GM19035 (cell line): Measurements from ENCODE around the gene C1orf116.
"Not testable (repeated sequence)": the region's sequence is repeated elsewhere in the genome, so short reads cannot be mapped to it uniquely, and the experiment has no call there.

Experiments used
- ATAC-seq: cut with Tn5 transposase; IDR thresholded peaks from one replicate; pipeline ENCODE4 v1.9.1; 2021; ENCODE audit not compliant: unreplicated experiment

C1orf116 gene

GRCh38 chr1:207059881-207060280 lies 27.3 kb upstream of the C1orf116 start:
- ATAC-seq: no peak

GRCh38 chr1:207058878-207059867 lies 26.6 kb upstream of the C1orf116 start:
- ATAC-seq: no peak

- no peak for ATAC-seq
Measured at GRCh38 chr1:207058252-207058651, 25.7 kb upstream of the C1orf116 start.

- ATAC-seq: no peak
Measured at GRCh38 chr1:207056673-207057072, 24.1 kb upstream of the C1orf116 start.

GRCh38 chr1:207055386-207056001 lies 22.9 kb upstream of the C1orf116 start:
- ATAC-seq: no peak

- ATAC-seq: no peak
Measured at GRCh38 chr1:207054491-207054890, 21.9 kb upstream of the C1orf116 start.

- ATAC-seq: peak; percentile 74
Measured at GRCh38 chr1:207052911-207053769, 20.6 kb upstream of the C1orf116 start, which contains the start of gene PFKFB2. TSS of gene PFKFB2 (plus strand) at chr1:207053275. CDS start at chr1:207054718, 1,443 bp downstream.

- ATAC-seq: no peak
Measured at GRCh38 chr1:207051191-207051943, 18.8 kb upstream of the C1orf116 start, which contains the start of gene YOD1. TSS of gene YOD1 (minus strand) at chr1:207051208. CDS start at chr1:207051030, 178 bp downstream.

- ATAC-seq: peak; percentile 51
Measured at GRCh38 chr1:207050480-207051190, 18.1 kb upstream of the C1orf116 start.

GRCh38 chr1:207049974-207050391 lies 17.4 kb upstream of the C1orf116 start:
- ATAC-seq: peak; percentile 31

- ATAC-seq: no peak
Measured at GRCh38 chr1:207049514-207049913, 17.0 kb upstream of the C1orf116 start.

- ATAC-seq: no peak
Measured at GRCh38 chr1:207049054-207049453, 16.5 kb upstream of the C1orf116 start.

GRCh38 chr1:207048041-207048440 lies 15.5 kb upstream of the C1orf116 start:
- ATAC-seq: no peak

- no peak for ATAC-seq
Measured at GRCh38 chr1:207047505-207047904, 14.9 kb upstream of the C1orf116 start.

- ATAC-seq: no peak
Measured at GRCh38 chr1:207045453-207045852, 12.9 kb upstream of the C1orf116 start.

GRCh38 chr1:207041397-207041796 lies 8.8 kb upstream of the C1orf116 start:
- not testable (repeated sequence) for ATAC-seq

GRCh38 chr1:207040181-207040533 lies 7.6 kb upstream of the C1orf116 start:
- ATAC-seq: no peak

GRCh38 chr1:207039380-207040180 lies 7.0 kb upstream of the C1orf116 start:
- ATAC-seq: no peak

GRCh38 chr1:207036865-207037264 lies 4.3 kb upstream of the C1orf116 start:
- ATAC-seq: no peak
